Measurements from ENCODE around the gene SEMA5B. TPM values are rescaled to one million over a fixed set of nuclear protein-coding genes. Genes with fewer than 3 reads are reported as not detected.

The SEMA5B gene
- total RNA-seq, 1 experiment from 2014 or later, result 9.4 TPM

- Histone ChIP-seq H3K23me2 (ENCODE audit: insufficient read length, low read depth, low read length, poor library complexity, severe bottlenecking) (peaks cover 4% of the 10 kb centered on the region), H2BK20ac (ENCODE audit: low read depth, low read length, poor library complexity, severe bottlenecking) (no peak overlapping the region), H3K18ac (ENCODE audit: insufficient read length, low read depth, low read length) (no peak overlapping the region), H3K4me2 (ENCODE audit: insufficient read depth, insufficient read length, low read length) (no peak overlapping the region), H3K27me3 (ENCODE audit: insufficient read depth, low read length) (peaks cover under 1% of the 10 kb centered on the region; the same call in 1 of the 2 replicates), H2BK15ac (ENCODE audit: low read depth, low read length) (no peak overlapping the region), H3T11ph (ENCODE audit: low read length) (no peak overlapping the region), H2AFZ (ENCODE audit: low read length) (no peak overlapping the region), H2BK120ac (ENCODE audit: low read depth, low read length, poor library complexity, severe bottlenecking) (no peak overlapping the region), H3K4ac (ENCODE audit: low read depth, low read length) (no peak overlapping the region), H3K79me1 (ENCODE audit: insufficient read depth, low read depth, low read length, poor library complexity, severe bottlenecking) (no peaks in the 10 kb centered on the region), H3K79me2 (ENCODE audit: insufficient read depth, low read length) (no peaks in the 10 kb centered on the region), H4K5ac (ENCODE audit: insufficient read length, low read depth, low read length) (no peak overlapping the region), H4K8ac (replicated peaks; ENCODE audit: insufficient read length, low read depth, low read length) (no peak overlapping the region), H3K14ac (ENCODE audit: insufficient read depth, low read length) (no peak overlapping the region), H3K23ac (ENCODE audit: insufficient read length, low read depth, low read length) (no peak overlapping the region), H2BK5ac (ENCODE audit: insufficient read length, low read length) (no peak overlapping the region), H3K4me1 (ENCODE audit: insufficient read depth, low read length) (no peaks in the 10 kb centered on the region), H3K56ac (ENCODE audit: insufficient read length, low read depth, low read length) (no peak overlapping the region), H2BK12ac (ENCODE audit: insufficient read length, low read depth, low read length) (no peak overlapping the region), H3K27ac (ENCODE audit: insufficient read length, low read depth, low read length) (no peak overlapping the region), H4K91ac (ENCODE audit: insufficient read length, low read depth, low read length) (no peak overlapping the region), H3K9ac (ENCODE audit: extremely low read depth, insufficient read length, low read length) (no peak overlapping the region), H2AK5ac (ENCODE audit: insufficient read length, low read length) (no peak overlapping the region), H3K9me3 (ENCODE audit: control insufficient read depth, low read depth, low read length) (no peaks in the 10 kb centered on the region), H4K20me1 (ENCODE audit: control insufficient read depth, insufficient read depth, insufficient read length) (no peaks in the 10 kb centered on the region)
- Mint-ChIP-seq H3K4me3 (no peak overlapping the region), H3K27me3 (ENCODE audit: low read depth) (peaks cover 23% of the 10 kb centered on the region), H3K27ac (no peak overlapping the region), H3K4me1 (peaks cover 2% of the 10 kb centered on the region in 2 experiments; a peak in 2 of 4 replicates), H3K36me3 (ENCODE audit: insufficient read depth in 1 of 3, low read depth in 3 of 3) (peaks cover 0 to 2% (median 0%) of the 10 kb centered on the region in 3 experiments; a peak in 3 of 7 replicates), H3K9me3 (no peaks in the 10 kb centered on the region)
- no CpG with 5 or more reads among the region's 4 CpGs for WGBS (ENCODE audit: extremely low coverage, insufficient read length, low lambda C conversion rate)
- no peak for TF ChIP-seq CTCF (conservative IDR thresholded peaks at IDR 0.05)
- no peak for DNase-seq
Observed at GRCh38 chr3:122917412-122917811, 110.2 kb downstream of the SEMA5B start.

Measured in H9 (cell line).